Endodermal cell (in vitro differentiated cells): Measurements from ENCODE around the gene TEX48. TPM values are rescaled to one million over a fixed set of nuclear protein-coding genes. Genes with fewer than 3 reads are reported as not detected.

Source experiments
- DNase-seq: peaks from one replicate; pipeline ENCODE4 v3.0.0-alpha.2; 2017
- H3K27ac ChIP-seq: 2 replicates; pipeline ENCODE4 v1.5.1; 2013; ENCODE audit warnings: mild to moderate bottlenecking, low read depth, low read length, moderate library complexity
- H3K27me3 ChIP-seq: 2 replicates; pipeline ENCODE4 v1.6.1; 2013; ENCODE audit warnings: mild to moderate bottlenecking, low read length, moderate library complexity; ENCODE audit not compliant: insufficient read depth, control insufficient read depth, poor library complexity, severe bottlenecking
- H3K36me3 ChIP-seq: 2 replicates; pipeline ENCODE4 v1.7.0; 2013; ENCODE audit warnings: mild to moderate bottlenecking, low read length, moderate library complexity; ENCODE audit not compliant: control insufficient read depth, insufficient read depth
- H3K4me1 ChIP-seq: one replicate; pipeline ENCODE4 v1.7.0; 2013; ENCODE audit warnings: low read length; ENCODE audit not compliant: control insufficient read depth, insufficient read depth
- H3K4me3 ChIP-seq: 2 replicates; pipeline ENCODE4 v1.5.1; 2013; ENCODE audit warnings: mild to moderate bottlenecking, low read length, moderate library complexity
- H3K9ac ChIP-seq: 2 replicates; pipeline ENCODE4 v1.6.1; 2013; ENCODE audit warnings: mild to moderate bottlenecking, low read length, moderate library complexity; ENCODE audit not compliant: poor library complexity, severe bottlenecking; ENCODE audit errors: extremely low read depth
- H3K9me3 ChIP-seq: 2 replicates; pipeline ENCODE4 v1.6.1; 2013; ENCODE audit warnings: mild to moderate bottlenecking, low read length, moderate library complexity; ENCODE audit not compliant: control insufficient read depth
- H3K27ac Mint-ChIP-seq: 2 replicates; pipeline ENCODE4 v1.8.0; 2020; ENCODE audit warnings: mixed read lengths
- H3K27me3 Mint-ChIP-seq: 2 replicates; pipeline ENCODE4 v1.8.0; 2021; ENCODE audit warnings: mild to moderate bottlenecking, mixed read lengths; ENCODE audit not compliant: insufficient read depth
- H3K36me3 Mint-ChIP-seq: 2 replicates; pipeline ENCODE4 v1.8.0; 2020; ENCODE audit warnings: low read depth, mixed read lengths
- H3K4me1 Mint-ChIP-seq: 2 replicates; pipeline ENCODE4 v1.8.0; 2020; ENCODE audit warnings: mixed read lengths
- H3K4me3 Mint-ChIP-seq: 2 replicates; pipeline ENCODE4 v1.8.0; 2020; ENCODE audit warnings: mild to moderate bottlenecking, moderate library complexity, mixed read lengths
- H3K9me3 Mint-ChIP-seq: 2 replicates; pipeline ENCODE4 v1.8.0; 2020; ENCODE audit warnings: mild to moderate bottlenecking, mixed read lengths
- WGBS, 2 experiments: methylation state at CpG; one replicate each; pipeline versions ENCODE4 v1.1.5 to v1.1.7; 2013; ENCODE audit warnings: missing lambda C conversion rate in 2 of 2, mixed read lengths in 1 of 2; ENCODE audit not compliant: insufficient coverage in 1 of 2, insufficient read length in 1 of 2; 5-methylcytosine and 5-hydroxymethylcytosine counted together
- total RNA-seq, 2 donors: library from RNA; stranded (reverse); fragmentation: NEBNext Ultra II Directional in 1 of 2; extraction: Animal tissue kit (Norgen Biotek cat#: 25700) in 1 of 2; gene quantifications; 2 replicates in 1 of 2; 3 replicates in 1 of 2; pipeline ENCODE4 v1.2.1, GENCODE V29; 2021
- TF ChIP-seq, protein P1 (sequence below): fragments of 200-600 bp; sonication (generic); conservative IDR thresholded peaks from 2 replicates; pipeline ENCODE4 v1.5.0; 2021; ENCODE audit warnings: antibody characterized with exemption, mild to moderate bottlenecking

The TEX48 gene
- total RNA-seq, 2 donors from 2014 or later = not detected

DNA sequence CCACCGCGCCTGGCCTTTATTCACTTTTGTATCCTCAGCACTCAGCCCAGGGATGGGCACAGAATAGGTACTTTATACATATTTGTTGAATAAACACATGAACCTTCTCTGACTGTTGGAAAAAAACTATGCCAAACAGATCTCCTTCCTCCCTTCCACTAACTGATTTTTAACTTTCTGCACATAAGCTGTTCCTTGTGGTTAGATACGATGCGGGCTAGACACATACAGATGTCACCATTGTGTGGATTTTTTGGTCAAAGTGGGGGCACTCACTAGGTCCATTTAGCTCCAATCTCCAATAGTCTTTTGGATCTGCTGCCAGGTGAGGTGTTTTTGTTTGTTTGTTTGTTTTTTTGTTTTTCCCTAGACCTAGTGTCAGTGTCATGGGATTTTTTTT, 5.1 kb downstream of the TEX48 start:
- peaks cover 14% of the 10 kb centered on the region for H3K4me1 Mint-ChIP-seq

DNA sequence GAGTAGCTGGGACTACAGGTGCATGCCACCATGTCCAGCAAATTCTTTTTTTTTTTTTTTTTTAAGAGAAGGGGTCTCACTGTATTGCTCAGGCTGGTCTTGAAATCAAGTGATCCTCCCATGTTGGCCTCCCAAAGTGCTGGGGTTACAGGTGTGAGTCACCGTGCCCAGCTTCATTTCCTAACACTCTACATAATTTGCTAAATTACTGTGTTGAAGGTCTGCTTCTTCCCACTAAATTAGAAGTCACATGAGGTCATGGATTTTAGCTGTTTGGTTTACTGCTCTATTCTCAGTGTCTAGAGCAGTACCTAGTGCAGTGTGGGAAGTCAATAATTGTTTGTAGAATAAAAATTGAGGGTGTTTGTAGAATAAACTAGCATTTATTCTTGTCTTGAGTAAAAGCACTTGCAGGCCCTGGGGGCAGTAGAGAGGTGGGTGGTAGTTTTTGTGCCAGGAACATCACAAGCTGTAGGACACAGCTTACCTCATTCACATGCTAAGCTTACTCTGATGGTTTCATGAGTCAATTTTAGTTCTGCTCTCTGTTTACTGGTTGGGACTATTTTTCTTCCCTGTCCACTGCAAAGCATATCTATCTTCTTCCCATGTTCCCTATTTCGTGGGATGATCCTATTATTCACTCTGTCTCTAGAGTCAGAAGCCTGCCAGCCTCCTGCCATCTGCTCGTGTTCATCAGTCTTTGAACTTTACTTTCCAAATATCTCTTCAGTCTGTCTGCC, 7.0 kb downstream of the TEX48 start:
- Histone ChIP-seq H3K27ac (no peak overlapping the region), H3K27me3 (no peaks in the 10 kb centered on the region), H3K9ac (no peak overlapping the region), H3K36me3 (no peaks in the 10 kb centered on the region), H3K9me3 (peaks cover 6% of the 10 kb centered on the region), H3K4me1 (no peaks in the 10 kb centered on the region), H3K4me3 (no peak overlapping the region)
- H3K4me1 Mint-ChIP-seq = peaks cover 12% of the 10 kb centered on the region
- H3K27ac Mint-ChIP-seq = no peak overlapping the region
- TF ChIP-seq, protein P1, sequence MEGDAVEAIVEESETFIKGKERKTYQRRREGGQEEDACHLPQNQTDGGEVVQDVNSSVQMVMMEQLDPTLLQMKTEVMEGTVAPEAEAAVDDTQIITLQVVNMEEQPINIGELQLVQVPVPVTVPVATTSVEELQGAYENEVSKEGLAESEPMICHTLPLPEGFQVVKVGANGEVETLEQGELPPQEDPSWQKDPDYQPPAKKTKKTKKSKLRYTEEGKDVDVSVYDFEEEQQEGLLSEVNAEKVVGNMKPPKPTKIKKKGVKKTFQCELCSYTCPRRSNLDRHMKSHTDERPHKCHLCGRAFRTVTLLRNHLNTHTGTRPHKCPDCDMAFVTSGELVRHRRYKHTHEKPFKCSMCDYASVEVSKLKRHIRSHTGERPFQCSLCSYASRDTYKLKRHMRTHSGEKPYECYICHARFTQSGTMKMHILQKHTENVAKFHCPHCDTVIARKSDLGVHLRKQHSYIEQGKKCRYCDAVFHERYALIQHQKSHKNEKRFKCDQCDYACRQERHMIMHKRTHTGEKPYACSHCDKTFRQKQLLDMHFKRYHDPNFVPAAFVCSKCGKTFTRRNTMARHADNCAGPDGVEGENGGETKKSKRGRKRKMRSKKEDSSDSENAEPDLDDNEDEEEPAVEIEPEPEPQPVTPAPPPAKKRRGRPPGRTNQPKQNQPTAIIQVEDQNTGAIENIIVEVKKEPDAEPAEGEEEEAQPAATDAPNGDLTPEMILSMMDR = peak; percentile 45
- H3K36me3 Mint-ChIP-seq = no peaks in the 10 kb centered on the region
- peaks cover 10% of the 10 kb centered on the region for H3K9me3 Mint-ChIP-seq
- WGBS, 2 experiments = 93 to 100% methylated on average over 2 to 3 of the region's 3 CpGs
- DNase-seq = peak; percentile 31
- H3K4me3 Mint-ChIP-seq = no peak overlapping the region
- peaks cover 28% of the 10 kb centered on the region for H3K27me3 Mint-ChIP-seq

More for the DNA sequence above, 5.1 kb downstream of the TEX48 start:
- no peaks in the 10 kb centered on the region for H3K36me3 Mint-ChIP-seq
- no peak overlapping the region for H3K4me3 Mint-ChIP-seq
- H3K27me3 Mint-ChIP-seq = peaks cover 16% of the 10 kb centered on the region
- Histone ChIP-seq H3K36me3 (no peaks in the 10 kb centered on the region), H3K4me3 (no peak overlapping the region), H3K9me3 (peaks cover 6% of the 10 kb centered on the region), H3K4me1 (no peaks in the 10 kb centered on the region), H3K27me3 (no peaks in the 10 kb centered on the region), H3K9ac (no peak overlapping the region), H3K27ac (no peak overlapping the region)
- H3K9me3 Mint-ChIP-seq = peaks cover 4% of the 10 kb centered on the region
- H3K27ac Mint-ChIP-seq = no peak overlapping the region
- 73 to 93% methylated on average over 2 to 4 of the region's 4 CpGs for WGBS, 2 experiments
- TF ChIP-seq, protein P1 = no peak
- DNase-seq = peak; percentile 1

DNA sequence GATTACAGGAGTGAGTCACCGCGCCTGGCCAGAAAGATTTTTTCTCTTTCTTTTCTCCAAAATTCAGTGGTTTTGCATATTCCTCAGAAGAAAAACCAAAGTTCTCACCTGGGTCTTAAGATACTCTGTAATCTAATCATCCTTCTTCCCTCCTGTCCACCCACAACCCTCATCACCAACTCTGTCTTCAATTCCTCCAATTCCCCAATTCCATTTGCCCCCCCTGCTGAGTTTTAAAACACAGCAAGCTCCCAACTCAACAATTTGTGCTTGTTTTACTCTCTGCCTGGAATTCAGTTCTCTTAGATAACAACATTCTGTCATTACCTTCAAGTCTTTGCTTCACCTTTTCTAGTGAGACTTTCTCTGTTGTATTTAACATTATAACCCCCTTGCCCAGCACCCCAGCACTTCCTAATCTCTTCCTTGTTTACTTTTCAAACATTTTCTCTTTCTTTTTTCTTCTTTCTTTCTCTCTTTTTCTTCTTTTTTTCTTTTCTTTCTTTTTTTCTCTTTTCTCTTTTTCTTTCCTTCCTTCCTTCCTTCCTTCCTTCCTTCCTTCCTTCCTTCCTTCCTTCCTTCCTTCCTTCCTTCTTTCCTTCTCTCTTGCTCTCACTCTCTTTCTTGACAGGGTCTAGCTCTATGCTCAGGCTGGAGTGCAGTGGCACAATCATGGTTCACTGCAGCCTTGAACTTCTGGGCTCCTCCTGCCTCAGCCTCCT, 7.8 kb downstream of the TEX48 start:
- DNase-seq = no peak
- H3K9me3 Mint-ChIP-seq = peaks cover 10% of the 10 kb centered on the region
- H3K4me1 Mint-ChIP-seq = peaks cover 12% of the 10 kb centered on the region
- H3K36me3 ChIP-seq = no peaks in the 10 kb centered on the region
- TF ChIP-seq, protein P1 = no peak
- H3K4me3 ChIP-seq = no peak overlapping the region
- no peaks in the 10 kb centered on the region for H3K27me3 ChIP-seq
- WGBS, 2 experiments = 89 to 94% methylated on average over 2 of the region's 2 CpGs
- no peak overlapping the region for H3K4me3 Mint-ChIP-seq
- H3K27ac ChIP-seq = no peak overlapping the region
- no peaks in the 10 kb centered on the region for H3K36me3 Mint-ChIP-seq
- peaks cover 6% of the 10 kb centered on the region for H3K9me3 ChIP-seq
- H3K27me3 Mint-ChIP-seq = peaks cover 28% of the 10 kb centered on the region
- no peak overlapping the region for H3K27ac Mint-ChIP-seq
- no peak overlapping the region for H3K9ac ChIP-seq
- H3K4me1 ChIP-seq = no peaks in the 10 kb centered on the region
